GM23248 (cell line): ENCODE measurements around the gene LYPD6B.

ENCODE experiments used
- EZH2 ChIP-seq: fragments of 200-600 bp; sonication (generic); IDR thresholded peaks from 2 replicates; pipeline ENCODE4 v1.6.1; 2018; ENCODE audit warnings: antibody characterized with exemption, mild to moderate bottlenecking; ENCODE audit not compliant: insufficient read depth, poor library complexity, severe bottlenecking
- EZH2phosphoT487 ChIP-seq: fragments of 200-600 bp; sonication (generic); IDR thresholded peaks from 2 replicates; pipeline ENCODE4 v1.6.1; 2018; ENCODE audit warnings: antibody characterized with exemption, moderate library complexity, mild to moderate bottlenecking, low read depth; ENCODE audit not compliant: insufficient read depth

DNA sequence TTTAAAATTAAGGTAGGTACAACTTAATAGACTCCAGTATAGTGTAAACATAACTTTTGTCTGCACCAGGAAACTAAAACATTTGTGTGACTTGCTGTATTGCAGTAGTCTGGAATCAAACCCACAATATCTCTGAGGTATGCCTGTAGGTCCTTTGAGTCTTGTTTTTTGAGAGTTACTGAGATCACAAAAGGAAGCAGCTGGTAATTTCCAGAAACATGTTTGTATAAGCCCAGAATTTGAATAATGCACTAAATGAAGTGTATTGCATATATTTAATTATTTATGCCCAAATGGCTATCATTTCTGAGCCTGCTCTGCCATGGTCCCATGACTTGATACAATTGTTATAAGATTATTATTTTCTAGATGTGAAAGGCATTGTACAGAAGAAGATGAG lies 148.6 kb downstream of the LYPD6B start:
- TF ChIP-seq EZH2, result no peak
- no peak for TF ChIP-seq EZH2phosphoT487
